K562 (cell line): ENCODE results near the gene CAPRIN2. TPM values are rescaled to one million over a fixed set of nuclear protein-coding genes. Genes with fewer than 3 reads are reported as not detected.

Experiments
- ATAC-seq: fragments of 200-7000 bp; cut with Tn5 transposase; 3 replicates; pipeline ENCODE4 v1.9.1; 2020; ENCODE audit warnings: moderate library complexity
- BruUV-seq: library from RNA; stranded (reverse); fragments of 400-500 nt; replicated peaks from 2 replicates; lab custom pipeline; 2021; lab: Mats Ljungman, UMichigan
- CTCF ChIA-PET: fragments of 300-600 bp; formaldehyde crosslinking; extraction: SDS; loops from one replicate; lab custom pipeline; 2021; ENCODE audit warnings: low intra/inter-chr PET ratio; lab: Yijun Ruan, JAX
- POLR2A ChIA-PET: fragments of 300-600, 350-650 bp; sonication (Branson Sonifier 250); formaldehyde crosslinking; extraction: SDS; loops from one replicate; lab custom pipeline; 2021; ENCODE audit warnings: antibody characterized with exemption, inconsistent platforms; lab: Yijun Ruan, JAX
- DNase-seq, 4 experiments: peaks; one replicate each; pipeline versions ENCODE4 v3.0.0 to v3.0.0-alpha.2; 2011 to 2018; ENCODE audit warnings: low spot score in 3 of 4, mixed read lengths in 3 of 4; ENCODE audit errors: extremely low read depth in 1 of 4
- FAIRE-seq: peaks from 2 replicates; lab custom pipeline; 2011; peaks lifted over from hg19 to GRCh38; lab: Jason Lieb, UNC
- H2AFZ ChIP-seq: 2 replicates; pipeline ENCODE4 v1.6.0; 2011; ENCODE audit warnings: low read depth, low read length, control low read depth, inconsistent platforms
- H3K27ac ChIP-seq: fragments of 200-600 bp; 3 replicates; pipeline ENCODE4 v1.8.0; 2011; ENCODE audit warnings: low read depth, mild to moderate bottlenecking, control low read depth, inconsistent platforms, low read length, moderate library complexity, mixed read lengths; ENCODE audit errors: extremely low read depth
- H3K27me3 ChIP-seq, 2 experiments: fragments of 300-600 bp in 1 of 2; 2 replicates in 1 of 2; 3 replicates in 1 of 2; pipeline versions ENCODE4 v1.6.0 to v1.8.0; 2011; ENCODE audit warnings: inconsistent platforms in 2 of 2, low read length in 2 of 2, mild to moderate bottlenecking in 1 of 2, mixed read lengths in 1 of 2, moderate library complexity in 1 of 2; ENCODE audit not compliant: control insufficient read depth in 2 of 2, insufficient read depth in 2 of 2
- H3K36me3 ChIP-seq: fragments of 300-600 bp; 3 replicates; pipeline ENCODE4 v1.8.0; 2011; ENCODE audit warnings: mild to moderate bottlenecking, low read length, inconsistent platforms; ENCODE audit not compliant: control insufficient read depth, insufficient read depth
- H3K4me1 ChIP-seq, 2 experiments: fragments of 200-600 bp in 1 of 2; replicated peaks in 1 of 2; 2 replicates in 1 of 2; 3 replicates in 1 of 2; pipeline versions ENCODE4 v1.5.1 to v1.8.0; 2011; ENCODE audit warnings: inconsistent platforms in 2 of 2, low read length in 2 of 2, mild to moderate bottlenecking in 1 of 2, mixed read lengths in 1 of 2, moderate library complexity in 1 of 2; ENCODE audit not compliant: control insufficient read depth in 2 of 2, insufficient read depth in 2 of 2
- H3K4me2 ChIP-seq: 2 replicates; pipeline ENCODE4 v1.6.1; 2011; ENCODE audit warnings: low read length, control low read depth, inconsistent platforms, mixed read lengths; ENCODE audit not compliant: insufficient read depth
- H3K4me3 ChIP-seq: fragments of 200-600 bp; sonication (generic), shearing (Covaris generic); 2 replicates; pipeline ENCODE4 v1.5.1; 2016; ENCODE audit warnings: control low read depth, inconsistent platforms
- H3K79me2 ChIP-seq: fragments of 200-600 bp; 3 replicates; pipeline ENCODE4 v1.8.0; 2011; ENCODE audit warnings: low read length, inconsistent platforms; ENCODE audit not compliant: control insufficient read depth, insufficient read depth
- H3K9ac ChIP-seq, 2 experiments: 2 replicates each; pipeline versions ENCODE4 v1.6.0 to v1.6.1; 2011; ENCODE audit warnings: low read depth in 2 of 2, low read length in 2 of 2, control low read depth in 1 of 2, inconsistent platforms in 1 of 2, mild to moderate bottlenecking in 1 of 2, mixed read lengths in 1 of 2; ENCODE audit not compliant: insufficient read depth in 1 of 2
- H3K9me1 ChIP-seq: one replicate; pipeline ENCODE4 v1.6.0; 2011; ENCODE audit warnings: inconsistent platforms, mild to moderate bottlenecking, low read length, moderate library complexity; ENCODE audit not compliant: control insufficient read depth, insufficient read depth
- H3K9me3 ChIP-seq: replicated peaks from 2 replicates; pipeline ENCODE4 v1.5.1; 2011; ENCODE audit warnings: low read depth, low read length, inconsistent platforms; ENCODE audit not compliant: control insufficient read depth, insufficient read depth
- H4K20me1 ChIP-seq: replicated peaks from 2 replicates; pipeline ENCODE4 v1.6.1; 2011; ENCODE audit warnings: low read length, inconsistent platforms, mixed read lengths; ENCODE audit not compliant: control insufficient read depth, insufficient read depth
- ADNP ChIP-seq: fragments of 200-800 bp; sonication (Bioruptor generic); IDR thresholded peaks from 2 replicates; pipeline ENCODE4 v1.6.1; 2016; ENCODE audit warnings: missing genetic modification characterization, missing compliant biosample characterization
- CHD4 ChIP-seq: fragments of 200-600 bp; sonication (generic); IDR thresholded peaks from 3 replicates; pipeline ENCODE4 v1.6.1; 2012; ENCODE audit warnings: low read depth, mild to moderate bottlenecking, mixed read lengths, low read length, inconsistent platforms; ENCODE audit not compliant: insufficient read depth, insufficient replicate concordance, poor library complexity, severe bottlenecking
- MTA2 ChIP-seq: fragments of 450-650 bp; IDR thresholded peaks from 2 replicates; pipeline ENCODE4 v1.6.1; 2016; ENCODE audit warnings: low read depth
- TBP ChIP-seq: optimal IDR thresholded peaks from 2 replicates; pipeline ENCODE3; 2011; ENCODE audit warnings: low read depth, low read length, improper control_type of control experiment
- ZFP1 ChIP-seq: fragments of 450-650 bp; formaldehyde crosslinking; IDR thresholded peaks from 2 replicates; pipeline ENCODE4 v1.4.0; 2020; ENCODE audit warnings: mild to moderate bottlenecking, mixed read lengths
- ZNF589 ChIP-seq: fragments of 200-800 bp; sonication (Bioruptor generic); IDR thresholded peaks from 2 replicates; pipeline ENCODE4 v1.6.1; 2016; ENCODE audit warnings: low read depth, missing genetic modification characterization, missing compliant biosample characterization
- WGBS: fragments of 100-300 bp; shearing (Covaris generic); methylation state at CpG from one replicate; pipeline ENCODE4 v1.1.6; 2016; ENCODE audit warnings: low coverage, mixed read lengths; ENCODE audit not compliant: insufficient coverage; ENCODE audit errors: missing lambda C conversion rate; 5-methylcytosine and 5-hydroxymethylcytosine counted together
- in situ Hi-C: fragments of 300-500 bp; cut with MboI; formaldehyde crosslinking; loops from 4 replicates; pipeline ENCODE4 v1.15.0; 2018; ENCODE audit warnings: inconsistent platforms, mixed read lengths
- intact Hi-C: fragments of 100-400 bp; cut with micrococcal nuclease; formaldehyde crosslinking; loops from 2 replicates; pipeline ENCODE4 v1.14.2; 2022
- polyA plus RNA-seq, 8 experiments: library from polyadenylated mRNA; depleted of rRNA in 4 of 8; stranded (reverse) in 5 of 8; unstranded in 3 of 8; fragments of >200 nt; fragmentation: Nextera tagmentation in 2 of 8; fragmentation: Illumina TruSeq in 1 of 8; extraction: Ambion mirVana in 2 of 8; extraction: Trizol in 1 of 8; gene quantifications; 2 replicates each; pipeline versions ENCODE4 v1.2.1 to v1.2.3, GENCODE V29; 2011 to 2014; ENCODE audit warnings: inconsistent platforms in 1 of 8, missing spikeins in 1 of 8
- total RNA-seq, 7 experiments: library from RNA; depleted of rRNA in 6 of 7; stranded (reverse); fragments of >200 nt in 6 of 7; fragmentation: Illumina TruSeq in 2 of 7; extraction: Trizol in 2 of 7; gene quantifications; 2 replicates each; pipeline versions ENCODE4 v1.2.1 to v1.2.3, GENCODE V29; 2011 to 2021; ENCODE audit warnings: low replicate concordance in 1 of 7
- TF ChIP-seq, protein P1 (sequence below): sonication (generic); formaldehyde crosslinking; IDR thresholded peaks from 2 replicates; pipeline ENCODE4 v1.8.1; 2023; ENCODE audit warnings: missing genetic modification reagents, mild to moderate bottlenecking, borderline replicate concordance
- TF ChIP-seq, protein P2 (sequence below): sonication (generic); formaldehyde crosslinking; IDR thresholded peaks from 2 replicates; pipeline ENCODE4 v1.4.0; 2020; ENCODE audit warnings: mild to moderate bottlenecking, missing genetic modification reagents
- TF ChIP-seq, protein P3 (sequence below): fragments of 450-650 bp; IDR thresholded peaks from 2 replicates; pipeline ENCODE4 v1.6.1; 2018; ENCODE audit warnings: mild to moderate bottlenecking, low read depth; ENCODE audit not compliant: partially characterized antibody

CAPRIN2 gene
- total and polyA plus RNA-seq, 9 of the 15 experiments (the other 6 are each of a cell fraction or from before 2014, with no cell fraction given): 2.3 to 14.5 (median 8.9) TPM

DNA sequence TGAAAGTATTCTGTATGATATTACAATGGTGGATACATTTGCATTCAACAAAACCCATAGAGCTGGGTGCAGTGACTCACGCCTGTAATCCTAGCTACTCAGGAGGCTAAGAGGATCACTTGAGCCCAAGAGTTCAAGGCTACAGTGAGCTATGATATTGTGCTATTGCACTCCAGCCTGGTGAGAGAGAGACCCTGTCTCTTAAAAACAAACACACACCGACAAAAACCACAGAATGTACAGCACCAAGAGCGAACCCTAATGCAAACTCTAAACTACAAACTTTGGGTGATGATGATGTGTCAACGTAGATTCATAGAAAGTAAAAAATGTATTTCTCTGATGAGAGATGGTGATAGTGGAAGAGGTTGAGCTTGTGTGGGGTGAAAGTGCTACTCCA is 8.6 kb downstream of the CAPRIN2 start:
- WGBS: 85% methylated on average over 4 of the region's 4 CpGs
- Histone ChIP-seq H4K20me1 (no peaks in the 10 kb centered on the region), H3K27ac (no peak overlapping the region), H3K4me3 (no peak overlapping the region), H3K27me3 (no peaks in the 10 kb centered on the region), H2AFZ (no peak overlapping the region), H3K4me2 (no peak overlapping the region), H3K36me3 (no peaks in the 10 kb centered on the region), H3K9me1 (no peaks in the 10 kb centered on the region), H3K9ac (no peak overlapping the region), H3K79me2 (no peaks in the 10 kb centered on the region), H3K4me1 (peaks cover 0 to 7% of the 10 kb centered on the region in 2 experiments; a peak in 3 of 5 replicates), H3K9me3 (no peaks in the 10 kb centered on the region)
- FAIRE-seq (no peak), ATAC-seq (no peak), DNase-seq (no peak)
- ChIA-PET CTCF (no interaction called here), POLR2A (no interaction called here)
- no TSS peak for BruUV-seq
- intact Hi-C loops (no loop called here), in situ Hi-C loops (no loop called here)
- TF ChIP-seq, protein P1, sequence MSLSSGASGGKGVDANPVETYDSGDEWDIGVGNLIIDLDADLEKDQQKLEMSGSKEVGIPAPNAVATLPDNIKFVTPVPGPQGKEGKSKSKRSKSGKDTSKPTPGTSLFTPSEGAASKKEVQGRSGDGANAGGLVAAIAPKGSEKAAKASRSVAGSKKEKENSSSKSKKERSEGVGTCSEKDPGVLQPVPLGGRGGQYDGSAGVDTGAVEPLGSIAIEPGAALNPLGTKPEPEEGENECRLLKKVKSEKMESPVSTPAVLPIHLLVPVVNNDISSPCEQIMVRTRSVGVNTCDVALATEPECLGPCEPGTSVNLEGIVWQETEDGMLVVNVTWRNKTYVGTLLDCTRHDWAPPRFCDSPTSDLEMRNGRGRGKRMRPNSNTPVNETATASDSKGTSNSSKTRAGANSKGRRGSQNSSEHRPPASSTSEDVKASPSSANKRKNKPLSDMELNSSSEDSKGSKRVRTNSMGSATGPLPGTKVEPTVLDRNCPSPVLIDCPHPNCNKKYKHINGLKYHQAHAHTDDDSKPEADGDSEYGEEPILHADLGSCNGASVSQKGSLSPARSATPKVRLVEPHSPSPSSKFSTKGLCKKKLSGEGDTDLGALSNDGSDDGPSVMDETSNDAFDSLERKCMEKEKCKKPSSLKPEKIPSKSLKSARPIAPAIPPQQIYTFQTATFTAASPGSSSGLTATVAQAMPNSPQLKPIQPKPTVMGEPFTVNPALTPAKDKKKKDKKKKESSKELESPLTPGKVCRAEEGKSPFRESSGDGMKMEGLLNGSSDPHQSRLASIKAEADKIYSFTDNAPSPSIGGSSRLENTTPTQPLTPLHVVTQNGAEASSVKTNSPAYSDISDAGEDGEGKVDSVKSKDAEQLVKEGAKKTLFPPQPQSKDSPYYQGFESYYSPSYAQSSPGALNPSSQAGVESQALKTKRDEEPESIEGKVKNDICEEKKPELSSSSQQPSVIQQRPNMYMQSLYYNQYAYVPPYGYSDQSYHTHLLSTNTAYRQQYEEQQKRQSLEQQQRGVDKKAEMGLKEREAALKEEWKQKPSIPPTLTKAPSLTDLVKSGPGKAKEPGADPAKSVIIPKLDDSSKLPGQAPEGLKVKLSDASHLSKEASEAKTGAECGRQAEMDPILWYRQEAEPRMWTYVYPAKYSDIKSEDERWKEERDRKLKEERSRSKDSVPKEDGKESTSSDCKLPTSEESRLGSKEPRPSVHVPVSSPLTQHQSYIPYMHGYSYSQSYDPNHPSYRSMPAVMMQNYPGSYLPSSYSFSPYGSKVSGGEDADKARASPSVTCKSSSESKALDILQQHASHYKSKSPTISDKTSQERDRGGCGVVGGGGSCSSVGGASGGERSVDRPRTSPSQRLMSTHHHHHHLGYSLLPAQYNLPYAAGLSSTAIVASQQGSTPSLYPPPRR (CRISPR knock-in tag): no peak
- no peak for TF ChIP-seq TBP
- no peak for TF ChIP-seq ZNF589 (CRISPR knock-in tag)
- TF ChIP-seq ZFP1 (CRISPR knock-in tag): no peak
- TF ChIP-seq CHD4: no peak
- TF ChIP-seq ADNP: no peak
- TF ChIP-seq, protein P2, sequence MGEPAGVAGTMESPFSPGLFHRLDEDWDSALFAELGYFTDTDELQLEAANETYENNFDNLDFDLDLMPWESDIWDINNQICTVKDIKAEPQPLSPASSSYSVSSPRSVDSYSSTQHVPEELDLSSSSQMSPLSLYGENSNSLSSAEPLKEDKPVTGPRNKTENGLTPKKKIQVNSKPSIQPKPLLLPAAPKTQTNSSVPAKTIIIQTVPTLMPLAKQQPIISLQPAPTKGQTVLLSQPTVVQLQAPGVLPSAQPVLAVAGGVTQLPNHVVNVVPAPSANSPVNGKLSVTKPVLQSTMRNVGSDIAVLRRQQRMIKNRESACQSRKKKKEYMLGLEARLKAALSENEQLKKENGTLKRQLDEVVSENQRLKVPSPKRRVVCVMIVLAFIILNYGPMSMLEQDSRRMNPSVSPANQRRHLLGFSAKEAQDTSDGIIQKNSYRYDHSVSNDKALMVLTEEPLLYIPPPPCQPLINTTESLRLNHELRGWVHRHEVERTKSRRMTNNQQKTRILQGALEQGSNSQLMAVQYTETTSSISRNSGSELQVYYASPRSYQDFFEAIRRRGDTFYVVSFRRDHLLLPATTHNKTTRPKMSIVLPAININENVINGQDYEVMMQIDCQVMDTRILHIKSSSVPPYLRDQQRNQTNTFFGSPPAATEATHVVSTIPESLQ (CRISPR knock-in tag): no peak
- TF ChIP-seq, protein P3, sequence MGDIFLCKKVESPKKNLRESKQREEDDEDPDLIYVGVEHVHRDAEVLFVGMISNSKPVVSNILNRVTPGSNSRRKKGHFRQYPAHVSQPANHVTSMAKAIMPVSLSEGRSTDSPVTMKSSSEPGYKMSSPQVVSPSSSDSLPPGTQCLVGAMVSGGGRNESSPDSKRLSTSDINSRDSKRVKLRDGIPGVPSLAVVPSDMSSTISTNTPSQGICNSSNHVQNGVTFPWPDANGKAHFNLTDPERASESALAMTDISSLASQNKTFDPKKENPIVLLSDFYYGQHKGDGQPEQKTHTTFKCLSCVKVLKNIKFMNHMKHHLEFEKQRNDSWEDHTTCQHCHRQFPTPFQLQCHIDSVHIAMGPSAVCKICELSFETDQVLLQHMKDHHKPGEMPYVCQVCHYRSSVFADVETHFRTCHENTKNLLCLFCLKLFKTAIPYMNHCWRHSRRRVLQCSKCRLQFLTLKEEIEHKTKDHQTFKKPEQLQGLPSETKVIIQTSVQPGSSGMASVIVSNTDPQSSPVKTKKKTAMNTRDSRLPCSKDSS: no peak
- no peak for TF ChIP-seq MTA2
